Dedifferentiated amniotic fluid mesenchymal stem cell (primary cell): ENCODE data around the gene GALNT2.

ENCODE experiments used
- DNase-seq: peaks from one replicate; pipeline ENCODE4 v3.0.0-alpha.2; 2016; ENCODE audit errors: extremely low spot score

The GALNT2 gene

DNA sequence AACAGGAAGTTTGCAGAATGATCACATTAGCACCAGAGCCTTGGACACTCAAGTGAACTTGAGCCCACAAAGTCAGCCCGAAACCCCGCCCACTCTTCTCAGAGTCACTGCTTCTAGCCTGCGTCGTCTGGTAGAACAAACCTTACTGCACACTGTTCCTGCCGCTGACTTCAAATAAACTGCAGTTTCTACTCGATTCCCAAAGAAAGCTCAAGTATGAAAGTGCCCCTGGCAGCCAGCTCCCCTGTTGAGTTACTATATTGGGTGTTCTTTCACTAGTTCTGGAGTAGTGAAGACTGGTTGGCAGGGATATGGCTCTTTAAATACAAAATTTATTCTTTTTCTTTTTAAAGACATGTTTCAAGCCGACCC, 164.7 kb downstream of the GALNT2 start:
- no peak for DNase-seq

DNA sequence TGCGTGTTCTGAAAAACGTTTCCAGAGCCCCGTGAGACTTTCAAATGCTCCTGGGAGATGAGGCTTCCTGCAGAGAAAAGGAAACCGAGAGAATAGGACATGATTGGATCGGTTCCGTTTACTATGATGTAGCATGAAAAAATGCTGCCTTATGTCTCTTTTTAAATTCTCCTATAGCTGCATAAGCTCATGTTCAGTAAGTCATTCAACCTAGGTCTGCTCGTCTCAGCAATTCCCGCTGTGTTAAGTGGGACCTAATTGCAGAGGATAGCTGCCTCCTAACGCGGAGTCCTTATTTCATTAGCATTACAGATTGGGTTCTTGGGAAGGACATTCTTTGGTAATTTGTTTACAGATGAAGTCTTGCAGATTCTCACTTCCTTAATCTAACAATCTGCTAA, 165.3 kb downstream of the GALNT2 start:
- no peak for DNase-seq

DNA sequence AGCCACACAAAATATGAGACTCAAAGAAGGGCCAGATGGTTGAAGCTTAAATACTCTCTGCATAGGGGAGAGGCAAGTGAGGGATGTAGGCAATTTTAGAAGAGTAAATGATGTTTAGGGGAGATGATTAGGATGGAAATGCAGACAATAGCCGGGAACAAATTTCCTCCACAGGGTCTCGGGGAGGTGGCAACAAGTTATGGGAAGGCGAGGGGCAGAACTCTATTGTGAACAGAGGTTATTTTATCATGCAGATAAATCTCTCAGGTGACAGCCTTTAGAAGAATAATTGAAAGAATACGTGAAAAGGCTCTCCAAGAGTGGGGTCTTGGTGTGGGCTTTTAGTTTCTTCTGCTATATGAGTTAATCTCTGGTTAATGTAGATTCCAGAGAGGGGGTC, 166.7 kb downstream of the GALNT2 start:
- no peak for DNase-seq

DNA sequence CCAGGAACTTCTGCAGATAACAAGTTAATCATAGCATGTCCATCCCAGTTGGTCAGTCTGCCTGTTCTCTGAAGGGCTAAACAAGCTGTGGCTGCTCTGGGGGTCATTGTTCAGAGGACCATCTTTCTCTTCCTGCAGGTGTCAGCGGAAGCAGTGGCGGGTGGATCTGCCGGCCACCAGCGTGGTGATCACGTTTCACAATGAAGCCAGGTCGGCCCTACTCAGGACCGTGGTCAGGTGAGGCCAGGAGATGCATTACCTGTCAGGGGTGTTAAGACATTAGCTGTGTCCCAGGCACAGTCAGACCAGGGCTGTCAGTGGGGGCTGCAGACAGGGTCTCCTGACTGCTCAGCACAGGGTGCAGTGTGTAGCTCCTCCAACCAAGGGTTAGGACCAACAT, 168.8 kb downstream of the GALNT2 start:
- no peak for DNase-seq

GRCh38 chr1:230236301-230237008, 169.4 kb downstream of the GALNT2 start:
- no peak for DNase-seq

GRCh38 chr1:230237009-230237370, 170.0 kb downstream of the GALNT2 start:
- no peak for DNase-seq

- no peak for DNase-seq
These were observed 170.8 kb downstream of the GALNT2 start for GRCh38 chr1:230237805-230238204.

DNA sequence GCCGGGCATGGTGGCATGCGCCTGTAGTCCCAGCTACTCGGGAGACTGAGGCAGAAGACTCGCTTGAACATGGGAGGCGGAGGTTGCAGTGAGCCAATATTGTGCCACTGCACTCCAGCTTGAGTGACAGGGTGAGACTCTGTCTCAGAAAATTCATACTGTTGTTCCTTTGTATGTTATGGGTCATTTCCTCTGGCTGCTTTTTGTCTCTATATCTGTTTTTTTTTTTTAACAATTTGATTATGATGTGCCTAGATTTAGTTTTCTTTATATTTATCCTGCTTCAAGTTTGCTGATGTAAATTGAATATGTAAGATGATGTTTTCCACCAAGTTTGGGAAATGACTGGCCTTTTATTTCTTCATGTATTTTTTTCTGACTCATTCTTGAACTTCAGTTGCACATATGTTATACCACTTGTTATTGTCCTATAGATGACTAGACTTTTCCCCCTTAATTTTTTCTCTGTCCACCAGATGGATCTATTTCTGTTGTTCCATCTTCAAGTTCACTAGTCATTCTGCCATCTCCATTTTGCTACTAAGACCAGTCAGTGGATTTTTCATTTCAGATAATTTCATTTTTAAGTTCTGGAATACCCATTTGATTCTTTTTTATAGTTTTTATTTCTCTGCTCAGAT, 173.5 kb downstream of the GALNT2 start:
- DNase-seq, result no peak

GRCh38 chr1:230242326-230242725, 175.3 kb downstream of the GALNT2 start:
- DNase-seq, result no peak

DNA sequence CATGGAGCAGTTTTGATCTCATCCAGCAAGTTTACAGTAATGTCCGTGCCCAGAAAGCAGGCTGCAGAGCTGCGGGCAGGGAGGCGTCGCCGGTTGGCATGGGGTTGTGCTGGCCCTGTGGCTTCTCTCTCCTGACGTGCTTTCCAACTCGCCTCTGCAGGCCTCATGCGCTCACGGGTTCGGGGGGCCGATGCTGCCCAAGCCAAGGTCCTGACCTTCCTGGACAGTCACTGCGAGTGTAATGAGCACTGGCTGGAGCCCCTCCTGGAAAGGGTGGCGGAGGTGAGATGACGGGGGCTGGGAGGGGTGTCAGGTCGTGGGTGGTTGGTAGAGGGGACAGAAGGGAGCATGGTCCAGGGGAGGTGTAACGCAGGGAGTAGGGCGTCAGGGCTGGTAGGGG, 176.1 kb downstream of the GALNT2 start:
- DNase-seq, result no peak

DNA sequence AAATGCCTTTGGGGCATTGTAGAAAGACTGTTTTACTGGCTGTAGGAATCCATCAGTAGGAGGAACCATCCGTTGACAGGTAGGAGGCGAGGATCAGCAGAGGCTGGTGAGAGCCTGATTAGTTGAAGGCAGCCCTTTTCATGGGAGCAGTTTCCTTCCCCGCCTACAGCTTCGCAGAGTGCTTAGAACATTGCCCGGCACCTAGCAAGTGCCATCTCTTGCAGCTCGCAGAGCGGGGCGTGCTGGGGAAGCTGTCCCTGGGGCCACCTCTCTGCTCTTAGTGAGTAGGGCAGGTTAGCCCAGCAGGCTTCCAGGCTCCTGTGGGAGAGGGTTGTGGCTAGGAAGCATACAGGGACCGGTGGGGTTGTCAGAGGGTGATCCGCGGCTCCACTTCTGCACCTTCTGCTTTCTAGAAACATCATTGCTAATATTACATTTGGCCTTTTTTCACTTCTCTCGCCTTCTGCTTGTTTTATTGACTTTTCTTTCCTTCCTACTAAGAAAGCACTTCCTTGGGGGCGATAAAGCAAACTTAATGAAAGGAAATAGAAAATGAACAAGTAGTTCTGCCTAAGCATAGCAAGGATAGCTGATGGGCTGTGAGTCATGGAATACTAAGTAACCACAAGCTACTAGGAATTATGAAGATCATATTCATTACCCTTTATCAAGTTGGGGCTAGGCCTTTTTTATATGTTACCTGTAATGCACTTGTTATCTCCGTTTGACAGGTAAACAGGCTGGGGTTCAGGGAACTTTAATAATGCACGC, 176.7 kb downstream of the GALNT2 start:
- DNase-seq, result no peak

DNA sequence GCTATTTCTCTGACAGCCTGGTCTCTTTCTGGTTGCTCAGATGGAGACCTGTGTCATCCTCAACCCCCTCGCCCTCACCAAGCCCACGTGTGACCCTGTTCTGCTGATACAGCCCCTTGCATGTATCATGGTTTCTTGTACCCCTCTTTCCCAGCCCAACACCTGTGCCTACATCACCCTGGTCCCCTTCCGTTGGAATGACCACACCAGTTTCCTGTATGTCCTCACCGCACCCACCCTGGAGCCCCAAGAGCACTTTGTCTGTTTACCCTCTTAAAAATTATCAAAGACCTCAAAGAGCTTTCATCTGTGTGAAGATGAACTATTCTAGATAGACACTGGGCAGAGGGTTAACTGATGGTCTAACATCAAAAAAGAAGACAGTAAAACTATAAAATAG, 179.5 kb downstream of the GALNT2 start:
- no peak for DNase-seq

DNA sequence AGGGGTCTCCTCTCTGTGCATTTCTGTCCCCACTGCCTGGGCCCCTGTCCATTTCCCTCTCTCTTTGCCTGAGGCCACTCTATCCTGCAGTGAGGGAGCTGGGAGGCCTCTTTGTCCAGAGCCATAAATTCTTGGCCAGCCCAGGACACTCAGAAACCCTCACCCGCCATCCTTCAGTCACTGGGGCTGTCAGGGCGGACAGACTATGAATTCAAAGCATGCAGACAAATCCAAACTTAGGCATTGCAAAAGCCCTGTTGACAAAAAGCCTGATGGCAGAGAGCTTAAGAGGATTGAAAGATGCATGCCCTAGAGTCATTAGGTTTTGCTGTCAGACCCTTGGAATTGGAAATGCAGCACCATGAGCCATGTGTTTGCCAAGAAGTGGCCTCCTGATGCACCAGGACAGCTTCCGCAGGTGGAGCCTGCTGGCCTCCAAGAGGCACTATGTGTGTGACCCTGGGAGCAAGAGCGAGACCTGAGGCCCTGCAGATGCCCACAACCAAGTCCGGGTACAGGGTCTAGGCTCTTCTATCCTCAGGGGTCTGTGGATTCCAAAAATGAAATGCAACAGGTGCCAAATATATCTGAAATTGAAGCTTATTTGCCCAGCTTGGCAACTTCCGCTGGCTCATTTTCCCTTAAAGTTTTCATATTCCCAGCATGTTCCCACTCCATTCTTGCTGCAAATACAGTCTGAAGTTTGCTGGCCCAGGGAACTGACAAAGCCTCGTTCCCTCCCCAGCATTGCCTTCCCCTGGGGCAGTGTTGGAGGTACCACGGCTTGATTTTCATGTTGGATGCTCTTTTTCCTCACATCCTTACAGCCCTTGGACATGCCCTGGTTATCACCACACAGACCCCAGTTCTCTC, 181.2 kb downstream of the GALNT2 start:
- no peak for DNase-seq

- no peak for DNase-seq
These were observed 181.8 kb downstream of the GALNT2 start for GRCh38 chr1:230248889-230249270.

GRCh38 chr1:230249695-230250480, 182.8 kb downstream of the GALNT2 start:
- no peak for DNase-seq

- no peak for DNase-seq
These were observed 183.6 kb downstream of the GALNT2 start for GRCh38 chr1:230250666-230251065.

GRCh38 chr1:230251644-230252191, 184.7 kb downstream of the GALNT2 start:
- DNase-seq, result no peak

DNA sequence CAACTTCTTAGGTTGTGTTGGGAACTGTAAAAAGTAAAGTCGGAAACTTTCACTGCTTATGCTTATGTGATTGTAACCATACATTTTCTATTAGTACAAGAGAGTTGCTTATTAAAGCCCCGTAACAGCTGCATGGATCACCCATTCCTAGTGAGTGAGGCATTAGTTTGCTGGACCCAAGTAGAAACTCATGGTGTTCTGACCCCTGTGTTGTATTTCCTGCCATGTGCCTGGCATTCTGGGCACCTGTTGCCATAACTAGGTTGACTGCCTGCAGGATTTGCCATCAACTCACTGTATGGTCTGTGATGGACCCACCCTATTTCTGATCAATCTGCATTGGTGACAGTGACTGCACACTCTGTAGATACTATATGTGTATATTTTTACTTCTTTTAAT, 186.1 kb downstream of the GALNT2 start:
- DNase-seq, result no peak

GRCh38 chr1:230254265-230254664, 187.2 kb downstream of the GALNT2 start:
- no peak for DNase-seq

GRCh38 chr1:230255116-230255515, 188.1 kb downstream of the GALNT2 start:
- no peak for DNase-seq

DNA sequence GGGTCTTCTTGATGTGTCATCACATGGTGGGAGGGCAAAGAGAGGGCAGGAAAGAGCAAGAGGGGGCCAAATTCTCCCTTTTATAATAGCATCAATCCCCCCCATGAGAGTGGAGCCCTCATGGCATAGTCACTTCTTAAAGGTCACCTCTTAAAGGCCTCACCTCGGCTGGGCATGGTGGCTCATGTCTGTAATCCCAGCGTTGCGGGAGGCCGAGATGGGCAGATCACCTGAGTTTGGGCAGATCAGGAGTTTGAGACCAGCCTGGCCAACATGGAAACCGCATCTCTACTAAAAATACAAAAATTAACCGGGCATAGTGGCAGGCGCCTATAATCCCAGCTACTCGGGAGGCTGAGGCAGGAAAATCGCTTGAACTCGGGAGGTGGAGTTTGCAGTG, 189.0 kb downstream of the GALNT2 start:
- no peak for DNase-seq
